ENCODE data around the gene EIF2A. TPM values are rescaled to one million over a fixed set of nuclear protein-coding genes. Genes with fewer than 3 reads are reported as not detected.

Gene EIF2A
- total RNA-seq, 2 experiments from 2014 or later = 119 to 182 TPM

- H3K4me1 Mint-ChIP-seq = peaks cover 50% of the 10 kb centered on the region
- H3K4me3 Mint-ChIP-seq = no peak overlapping the region
- no peak for DNase-seq
- ChIA-PET POLR2A (interaction anchor here (0.6 to 0.9 kb wide), 3 partner anchors 66 to 137 kb away, joined by 3 to 4 read pairs (median 4); no protein-coding TSS in a partner anchor), CTCF (interaction anchor here (0.6 to 2.2 kb wide), 5 partner anchors 10 to 185 kb away, joined by 3 to 8 read pairs (median 3); partner anchors contain the start of gene SELENOT)
- peak overlapping the region; percentile 42 for H3K27ac Mint-ChIP-seq
- ATAC-seq = no peak
- no peaks in the 10 kb centered on the region for H3K9me3 Mint-ChIP-seq (ENCODE audit: low read depth)
- peaks cover 52% of the 10 kb centered on the region for H3K36me3 Mint-ChIP-seq (ENCODE audit: low read depth)
- no peaks in the 10 kb centered on the region for H3K27me3 Mint-ChIP-seq
- intact Hi-C loops (cut with DNase I, micrococcal nuclease) = loop anchor here in 1 of 2 experiments (5.0 kb wide), 1 partner anchor 841 kb away; no protein-coding TSS in a partner anchor
Measured at GRCh38 chr3:150543531-150543930, 3.1 kb upstream of the EIF2A start.

- intact Hi-C loops (cut with DNase I, micrococcal nuclease) = loop anchor here in 1 of 2 experiments (5.0 kb wide), 1 partner anchor 842 kb away; no protein-coding TSS in a partner anchor
- Mint-ChIP-seq H3K27me3 (no peaks in the 10 kb centered on the region), H3K27ac (peak overlapping the region; percentile 83), H3K4me1 (peaks cover 54% of the 10 kb centered on the region), H3K4me3 (peak overlapping the region; percentile 90), H3K36me3 (ENCODE audit: low read depth) (peaks cover 53% of the 10 kb centered on the region), H3K9me3 (ENCODE audit: low read depth) (no peaks in the 10 kb centered on the region)
- ATAC-seq (no peak), DNase-seq (no peak)
- ChIA-PET CTCF (interaction anchor here (0.6 to 2.3 kb wide), 8 partner anchors 9 to 1297 kb away, joined by 3 to 8 read pairs (median 3); partner anchors contain the start of gene SELENOT), POLR2A (interaction anchor here (0.5 to 1.1 kb wide), 4 partner anchors 21 to 219 kb away, joined by 3 to 4 read pairs (median 3); partner anchors contain the start of gene SIAH2)
Measured at GRCh38 chr3:150544041-150544440, 2.5 kb upstream of the EIF2A start.

- Mint-ChIP-seq H3K27me3 (no peaks in the 10 kb centered on the region), H3K4me3 (peak overlapping the region; percentile 90), H3K9me3 (ENCODE audit: low read depth) (no peaks in the 10 kb centered on the region), H3K27ac (peak overlapping the region; percentile 83), H3K4me1 (peaks cover 61% of the 10 kb centered on the region), H3K36me3 (ENCODE audit: low read depth) (peaks cover 58% of the 10 kb centered on the region)
- ATAC-seq (no peak), DNase-seq (no peak)
- CTCF ChIA-PET = interaction anchor here (0.6 to 2.3 kb wide), 6 partner anchors 10 to 1296 kb away, joined by 3 to 8 read pairs (median 3); no protein-coding TSS in a partner anchor
- intact Hi-C loops (cut with DNase I, micrococcal nuclease) = loop anchor here (5.0 kb wide), 3 partner anchors 38 to 1713 kb away; no protein-coding TSS in a partner anchor
- POLR2A ChIA-PET = interaction anchor here (1.1 to 1.2 kb wide), 2 partner anchors 215 to 219 kb away, joined by 3 read pairs; partner anchors contain the start of gene SIAH2
Measured at GRCh38 chr3:150544726-150545125, 1.9 kb upstream of the EIF2A start.

- H3K36me3 Mint-ChIP-seq (ENCODE audit: low read depth) = peaks cover 61% of the 10 kb centered on the region
- intact Hi-C loops (cut with DNase I, micrococcal nuclease) = loop anchor here (1.0 to 5.0 kb wide), 12 partner anchors 37 to 1712 kb away; partner anchors contain the start of genes ERICH6 (in 2 of the 2), RNF13 (in 2 of the 2), SELENOT (in 2 of the 2) and SIAH2 (in 2 of the 2)
- H3K9me3 Mint-ChIP-seq (ENCODE audit: low read depth) = no peaks in the 10 kb centered on the region
- POLR2A ChIA-PET = interaction anchor here (0.6 to 2.3 kb wide), 8 partner anchors 13 to 218 kb away, joined by 3 to 8 read pairs (median 4); partner anchors contain the start of genes SELENOT, SIAH2 and TSC22D2
- H3K27ac Mint-ChIP-seq = peak overlapping the region; percentile 96
- CTCF ChIA-PET = interaction anchor here (0.6 to 2.3 kb wide), 6 partner anchors 10 to 640 kb away, joined by 3 to 5 read pairs (median 3); partner anchors contain the start of gene SELENOT
- peak overlapping the region; percentile 90 for H3K4me3 Mint-ChIP-seq
- peak; percentile 6 for ATAC-seq
- no peaks in the 10 kb centered on the region for H3K27me3 Mint-ChIP-seq
- DNase-seq = peak; percentile 66
- peaks cover 66% of the 10 kb centered on the region for H3K4me1 Mint-ChIP-seq
Measured at GRCh38 chr3:150545419-150546225, 965 bp upstream of the EIF2A start.

- peak overlapping the region; percentile 90 for H3K4me3 Mint-ChIP-seq
- CTCF ChIA-PET = interaction anchor here (0.8 to 1.4 kb wide), 5 partner anchors 10 to 191 kb away, joined by 3 to 4 read pairs (median 3); partner anchors contain the start of genes ERICH6 and SELENOT
- H3K27me3 Mint-ChIP-seq = no peaks in the 10 kb centered on the region
- intact Hi-C loops (cut with DNase I, micrococcal nuclease) = loop anchor here (2.0 to 5.0 kb wide), 4 partner anchors 35 to 1710 kb away; partner anchors contain the start of genes RNF13 (in 2 of the 2) and ERICH6 (in 1 of the 2)
- peaks cover 52% of the 10 kb centered on the region for H3K36me3 Mint-ChIP-seq (ENCODE audit: low read depth)
- DNase-seq (no peak), ATAC-seq (no peak)
- POLR2A ChIA-PET = interaction anchor here (1.0 to 2.3 kb wide), 5 partner anchors 55 to 214 kb away, joined by 3 to 8 read pairs (median 4); partner anchors contain the start of genes SELENOT and TSC22D2
- H3K9me3 Mint-ChIP-seq (ENCODE audit: low read depth) = no peaks in the 10 kb centered on the region
- peaks cover 61% of the 10 kb centered on the region for H3K4me1 Mint-ChIP-seq
- peak overlapping the region; percentile 93 for H3K27ac Mint-ChIP-seq
Measured at GRCh38 chr3:150547045-150547741, 606 bp downstream of the EIF2A start.

GRCh38 chr3:150555859-150556436, 9.4 kb downstream of the EIF2A start:
- DNase-seq (no peak), ATAC-seq (peak; percentile 30)
- Mint-ChIP-seq H3K27me3 (no peaks in the 10 kb centered on the region), H3K4me3 (no peak overlapping the region), H3K4me1 (peaks cover 27% of the 10 kb centered on the region), H3K36me3 (ENCODE audit: low read depth) (peaks cover 54% of the 10 kb centered on the region), H3K27ac (no peak overlapping the region), H3K9me3 (ENCODE audit: low read depth) (no peaks in the 10 kb centered on the region)
- intact Hi-C loops (cut with DNase I, micrococcal nuclease) = no loop called here
- POLR2A ChIA-PET = no interaction called here
- CTCF ChIA-PET = interaction anchor here (0.7 to 0.8 kb wide), 2 partner anchors 28 to 86 kb away, joined by 3 to 4 read pairs; no protein-coding TSS in a partner anchor

- Mint-ChIP-seq H3K36me3 (ENCODE audit: low read depth) (peaks cover 55% of the 10 kb centered on the region), H3K4me1 (peaks cover 25% of the 10 kb centered on the region), H3K9me3 (ENCODE audit: low read depth) (no peaks in the 10 kb centered on the region), H3K4me3 (no peak overlapping the region), H3K27me3 (no peaks in the 10 kb centered on the region), H3K27ac (no peak overlapping the region)
- no peak for DNase-seq
- intact Hi-C loops (cut with DNase I, micrococcal nuclease) = no loop called here
- ATAC-seq = no peak
- POLR2A ChIA-PET = interaction anchor here (0.7 kb wide), 1 partner anchor 291 kb away, joined by 3 read pairs; no protein-coding TSS in a partner anchor
- CTCF ChIA-PET = interaction anchor here (0.6 to 1.4 kb wide), 6 partner anchors 9 to 281 kb away, joined by 3 to 4 read pairs (median 3); no protein-coding TSS in a partner anchor
Measured at GRCh38 chr3:150556792-150557191, 10.2 kb downstream of the EIF2A start.

- Mint-ChIP-seq H3K36me3 (ENCODE audit: low read depth) (peaks cover 55% of the 10 kb centered on the region), H3K27ac (peak overlapping the region; percentile 51), H3K4me3 (no peak overlapping the region), H3K9me3 (ENCODE audit: low read depth) (no peaks in the 10 kb centered on the region), H3K4me1 (peaks cover 25% of the 10 kb centered on the region), H3K27me3 (no peaks in the 10 kb centered on the region)
- ChIA-PET CTCF (interaction anchor here (1.4 kb wide), 1 partner anchor 14 kb away, joined by 3 read pairs; no protein-coding TSS in a partner anchor), POLR2A (no interaction called here)
- intact Hi-C loops (cut with DNase I, micrococcal nuclease) = no loop called here
- DNase-seq = no peak
- no peak for ATAC-seq
Measured at GRCh38 chr3:150557725-150558124, 11.1 kb downstream of the EIF2A start.

GRCh38 chr3:150564243-150564642, 17.7 kb downstream of the EIF2A start:
- Mint-ChIP-seq H3K4me3 (no peak overlapping the region), H3K27me3 (no peaks in the 10 kb centered on the region), H3K4me1 (peaks cover 2% of the 10 kb centered on the region), H3K27ac (no peak overlapping the region), H3K36me3 (ENCODE audit: low read depth) (peaks cover 35% of the 10 kb centered on the region), H3K9me3 (ENCODE audit: low read depth) (no peaks in the 10 kb centered on the region)
- DNase-seq = no peak
- ATAC-seq = no peak
- intact Hi-C loops (cut with DNase I, micrococcal nuclease) = no loop called here
- ChIA-PET CTCF (interaction anchor here (0.7 kb wide), 1 partner anchor 81 kb away, joined by 3 read pairs; no protein-coding TSS in a partner anchor), POLR2A (interaction anchor here (0.6 kb wide), 1 partner anchor 11 kb away, joined by 4 read pairs; no protein-coding TSS in a partner anchor)

- H3K36me3 Mint-ChIP-seq (ENCODE audit: low read depth) = peaks cover 39% of the 10 kb centered on the region
- intact Hi-C loops (cut with DNase I, micrococcal nuclease) = no loop called here
- H3K4me1 Mint-ChIP-seq = no peaks in the 10 kb centered on the region
- ATAC-seq (no peak), DNase-seq (no peak)
- H3K4me3 Mint-ChIP-seq = no peak overlapping the region
- CTCF ChIA-PET = interaction anchor here (1.1 kb wide), 1 partner anchor 11 kb away, joined by 4 read pairs; no protein-coding TSS in a partner anchor
- POLR2A ChIA-PET = no interaction called here
- no peaks in the 10 kb centered on the region for H3K27me3 Mint-ChIP-seq
- no peaks in the 10 kb centered on the region for H3K9me3 Mint-ChIP-seq (ENCODE audit: low read depth)
- H3K27ac Mint-ChIP-seq = no peak overlapping the region
Measured at GRCh38 chr3:150567328-150567727, 20.7 kb downstream of the EIF2A start.

All from activated CD4-positive, alpha-beta T cell treated with anti-CD3 and anti-CD28 coated beads for 36 hours (primary cell).